Loucy (cell line): Measurements from ENCODE around the gene ARHGAP26.

ENCODE experiments used
- H2AFZ ChIP-seq: fragments of 200-600 bp; sonication (generic); 2 replicates; pipeline ENCODE4 v1.6.0; 2016; ENCODE audit warnings: antibody characterized with exemption, mild to moderate bottlenecking, low read length, moderate library complexity
- H3F3A ChIP-seq: fragments of 200-600 bp; 2 replicates; pipeline ENCODE4 v1.6.0; 2016; ENCODE audit warnings: antibody characterized with exemption, low read depth, mild to moderate bottlenecking
- H3K27me3 ChIP-seq: fragments of 200-600 bp; sonication (generic); 2 replicates; pipeline ENCODE4 v1.6.1; 2014; ENCODE audit warnings: low read length, mild to moderate bottlenecking; ENCODE audit not compliant: insufficient read depth, poor library complexity, severe bottlenecking
- H3K36me3 ChIP-seq: fragments of 200-600 bp; sonication (generic); 2 replicates; pipeline ENCODE4 v1.6.1; 2016; ENCODE audit warnings: low read length; ENCODE audit not compliant: insufficient read depth
- H3K4me1 ChIP-seq: fragments of 200-600 bp; sonication (generic); 2 replicates; pipeline ENCODE4 v1.5.1; 2014; ENCODE audit warnings: low read length, mild to moderate bottlenecking; ENCODE audit not compliant: insufficient read depth, poor library complexity, severe bottlenecking
- H3K4me2 ChIP-seq: fragments of 200-600 bp; sonication (generic); 2 replicates; pipeline ENCODE4 v1.6.0; 2014; ENCODE audit warnings: antibody characterized with exemption, low read length, low read depth, mild to moderate bottlenecking; ENCODE audit not compliant: poor library complexity, severe bottlenecking
- H3K4me3 ChIP-seq: fragments of 200-600 bp; sonication (generic); 2 replicates; pipeline ENCODE4 v1.5.1; 2014; ENCODE audit warnings: low read length, mild to moderate bottlenecking, mixed read lengths; ENCODE audit not compliant: poor library complexity, severe bottlenecking
- H3K79me2 ChIP-seq: fragments of 200-600 bp; sonication (generic); 2 replicates; pipeline ENCODE4 v1.6.1; 2014; ENCODE audit warnings: low read length; ENCODE audit not compliant: insufficient read depth
- H3K9ac ChIP-seq: fragments of 200-600 bp; sonication (generic); 2 replicates; pipeline ENCODE4 v1.6.0; 2014; ENCODE audit warnings: mild to moderate bottlenecking, low read depth, low read length, moderate library complexity; ENCODE audit not compliant: poor library complexity, severe bottlenecking
- H3K9me2 ChIP-seq: fragments of 200-600 bp; sonication (generic); replicated peaks from 2 replicates; pipeline ENCODE4 v1.6.1; 2016; ENCODE audit warnings: low read depth, low read length, mixed read lengths
- H3K9me3 ChIP-seq: fragments of 200-600 bp; sonication (generic); 2 replicates; pipeline ENCODE4 v1.6.1; 2014; ENCODE audit warnings: mild to moderate bottlenecking, antibody characterized with exemption, low read length, low read depth; ENCODE audit not compliant: insufficient read depth
- H4K20me1 ChIP-seq: fragments of 200-600 bp; sonication (generic); 2 replicates; pipeline ENCODE4 v1.6.0; 2014; ENCODE audit warnings: antibody characterized with exemption, low read length, mild to moderate bottlenecking; ENCODE audit not compliant: insufficient read depth, poor library complexity, severe bottlenecking
- CTCF ChIP-seq: fragments of 200-600 bp; sonication (generic); conservative IDR thresholded peaks from 2 replicates; pipeline ENCODE4 v1.5.1; 2014; ENCODE audit warnings: mild to moderate bottlenecking, antibody characterized with exemption, low read length
- EZH2phosphoT487 ChIP-seq: fragments of 200-600 bp; IDR thresholded peaks from 2 replicates; pipeline ENCODE4 v1.6.1; 2018; ENCODE audit warnings: antibody characterized with exemption, mild to moderate bottlenecking, moderate library complexity, borderline replicate concordance

Gene ARHGAP26

GRCh38 chr5:143004361-143005145, 234.4 kb downstream of the ARHGAP26 start:
- H2AFZ ChIP-seq: no peak overlapping the region
- no peak overlapping the region for H3K4me2 ChIP-seq
- H3K9me3 ChIP-seq: no peaks in the 10 kb centered on the region
- no peak overlapping the region for H3K9ac ChIP-seq
- no peak overlapping the region for H3K4me3 ChIP-seq
- no peaks in the 10 kb centered on the region for H4K20me1 ChIP-seq
- no peaks in the 10 kb centered on the region for H3K27me3 ChIP-seq
- H3K36me3 ChIP-seq: no peaks in the 10 kb centered on the region
- H3K4me1 ChIP-seq: peaks cover 23% of the 10 kb centered on the region
- no peaks in the 10 kb centered on the region for H3F3A ChIP-seq
- no peaks in the 10 kb centered on the region for H3K9me2 ChIP-seq
- no peaks in the 10 kb centered on the region for H3K79me2 ChIP-seq
- TF ChIP-seq CTCF (no peak), EZH2phosphoT487 (no peak)

GRCh38 chr5:143006501-143006900, 236.3 kb downstream of the ARHGAP26 start:
- H3K79me2 ChIP-seq: no peaks in the 10 kb centered on the region
- H3K4me1 ChIP-seq: peaks cover 21% of the 10 kb centered on the region
- no peaks in the 10 kb centered on the region for H3K9me2 ChIP-seq
- TF ChIP-seq EZH2phosphoT487 (no peak), CTCF (no peak)
- H3K9ac ChIP-seq: no peak overlapping the region
- no peak overlapping the region for H2AFZ ChIP-seq
- no peaks in the 10 kb centered on the region for H3K27me3 ChIP-seq
- no peak overlapping the region for H3K4me2 ChIP-seq
- H4K20me1 ChIP-seq: no peaks in the 10 kb centered on the region
- H3K9me3 ChIP-seq: no peaks in the 10 kb centered on the region
- no peaks in the 10 kb centered on the region for H3F3A ChIP-seq
- H3K36me3 ChIP-seq: no peaks in the 10 kb centered on the region
- H3K4me3 ChIP-seq: no peak overlapping the region

GRCh38 chr5:143008032-143008431, 237.9 kb downstream of the ARHGAP26 start:
- no peak overlapping the region for H3K4me3 ChIP-seq
- no peaks in the 10 kb centered on the region for H3K9me3 ChIP-seq
- no peak overlapping the region for H2AFZ ChIP-seq
- H3K4me2 ChIP-seq: no peak overlapping the region
- no peaks in the 10 kb centered on the region for H3K36me3 ChIP-seq
- H3K27me3 ChIP-seq: no peaks in the 10 kb centered on the region
- TF ChIP-seq CTCF (no peak), EZH2phosphoT487 (no peak)
- no peaks in the 10 kb centered on the region for H3F3A ChIP-seq
- peaks cover 8% of the 10 kb centered on the region for H3K4me1 ChIP-seq
- no peaks in the 10 kb centered on the region for H4K20me1 ChIP-seq
- no peaks in the 10 kb centered on the region for H3K9me2 ChIP-seq
- no peak overlapping the region for H3K9ac ChIP-seq
- no peaks in the 10 kb centered on the region for H3K79me2 ChIP-seq
